ENCODE results near the gene JRKL.

DNA sequence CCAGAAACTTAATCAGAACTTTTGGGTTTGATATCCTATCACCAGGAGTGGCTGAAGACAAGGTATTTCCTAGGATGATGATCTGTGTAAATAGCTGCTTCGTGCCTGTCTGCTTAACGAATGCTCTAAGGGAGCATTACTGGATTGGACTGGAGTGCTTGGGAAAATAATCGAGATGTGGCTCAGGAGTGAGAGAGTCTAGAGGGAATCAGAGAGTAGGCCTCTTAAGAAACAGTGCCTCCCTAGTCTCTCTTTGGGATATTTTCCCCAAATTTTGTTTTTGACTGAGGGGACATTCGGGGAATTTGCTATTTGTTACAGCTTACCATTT, 49.3 kb upstream of the JRKL start:
- TF ChIP-seq, protein P1, sequence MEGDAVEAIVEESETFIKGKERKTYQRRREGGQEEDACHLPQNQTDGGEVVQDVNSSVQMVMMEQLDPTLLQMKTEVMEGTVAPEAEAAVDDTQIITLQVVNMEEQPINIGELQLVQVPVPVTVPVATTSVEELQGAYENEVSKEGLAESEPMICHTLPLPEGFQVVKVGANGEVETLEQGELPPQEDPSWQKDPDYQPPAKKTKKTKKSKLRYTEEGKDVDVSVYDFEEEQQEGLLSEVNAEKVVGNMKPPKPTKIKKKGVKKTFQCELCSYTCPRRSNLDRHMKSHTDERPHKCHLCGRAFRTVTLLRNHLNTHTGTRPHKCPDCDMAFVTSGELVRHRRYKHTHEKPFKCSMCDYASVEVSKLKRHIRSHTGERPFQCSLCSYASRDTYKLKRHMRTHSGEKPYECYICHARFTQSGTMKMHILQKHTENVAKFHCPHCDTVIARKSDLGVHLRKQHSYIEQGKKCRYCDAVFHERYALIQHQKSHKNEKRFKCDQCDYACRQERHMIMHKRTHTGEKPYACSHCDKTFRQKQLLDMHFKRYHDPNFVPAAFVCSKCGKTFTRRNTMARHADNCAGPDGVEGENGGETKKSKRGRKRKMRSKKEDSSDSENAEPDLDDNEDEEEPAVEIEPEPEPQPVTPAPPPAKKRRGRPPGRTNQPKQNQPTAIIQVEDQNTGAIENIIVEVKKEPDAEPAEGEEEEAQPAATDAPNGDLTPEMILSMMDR (IDR thresholded peaks at IDR 0.05; ENCODE audit: insufficient read depth, low read depth, low read length), result no peak
- TF ChIP-seq EZH2 (IDR thresholded peaks at IDR 0.05; ENCODE audit: insufficient read depth, low read length), result no peak

All from astrocyte (in vitro differentiated cells and primary cell).